GM10266 (cell line): ENCODE measurements around the gene MYBL2.
"Not testable (repeated sequence)": the region's sequence is repeated elsewhere in the genome, so short reads cannot be mapped to it uniquely, and the experiment has no call there.

Experiments
- DNase-seq: peaks from one replicate; pipeline ENCODE4 v3.0.0; 2012; ENCODE audit errors: extremely low spot score
- TF ChIP-seq, protein P1 (sequence below): IDR thresholded peaks from 2 replicates; pipeline ENCODE4 v1.5.1; 2012; ENCODE audit warnings: mild to moderate bottlenecking, low read depth; ENCODE audit not compliant: control insufficient read depth, insufficient read depth; ENCODE audit errors: missing control alignments

Gene MYBL2

DNA sequence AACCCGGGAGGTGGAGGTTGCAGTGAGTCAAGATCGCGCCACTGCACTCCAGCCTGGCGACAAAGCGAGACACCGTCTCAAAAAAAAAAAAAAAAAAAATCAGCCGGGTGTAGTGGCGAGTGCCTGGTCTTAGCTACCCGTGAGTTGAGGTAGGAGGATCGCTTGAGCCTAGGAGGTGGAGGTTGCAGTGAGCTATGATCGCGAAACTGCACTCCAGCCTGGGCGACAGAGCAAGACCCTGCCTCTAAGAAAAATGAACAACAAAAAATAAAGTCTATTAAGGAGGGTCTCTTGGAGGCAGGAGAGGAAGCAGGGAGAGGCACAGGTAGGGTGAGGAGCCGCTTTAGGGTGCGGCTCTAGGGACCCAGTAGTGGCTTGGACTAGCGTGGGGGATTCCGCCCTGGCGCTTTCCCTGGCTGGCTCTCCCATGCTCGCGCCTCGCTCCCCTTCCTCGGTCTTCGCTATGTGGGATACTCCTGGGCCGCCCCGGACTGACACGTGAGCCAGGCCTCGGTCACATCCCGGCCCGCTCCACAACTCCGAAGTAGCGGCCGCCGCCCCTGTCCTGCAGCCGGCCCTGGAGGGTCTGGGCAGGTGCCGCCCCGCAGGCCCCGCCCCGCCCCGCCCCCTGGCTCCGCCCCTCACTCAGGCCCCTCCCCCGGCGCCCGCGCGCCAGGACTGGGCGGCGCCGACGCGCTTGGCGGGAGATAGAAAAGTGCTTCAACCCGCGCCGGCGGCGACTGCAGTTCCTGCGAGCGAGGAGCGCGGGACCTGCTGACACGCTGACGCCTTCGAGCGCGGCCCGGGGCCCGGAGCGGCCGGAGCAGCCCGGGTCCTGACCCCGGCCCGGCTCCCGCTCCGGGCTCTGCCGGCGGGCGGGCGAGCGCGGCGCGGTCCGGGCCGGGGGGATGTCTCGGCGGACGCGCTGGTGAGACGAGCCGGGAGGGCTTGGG lies at the start of gene MYBL2:
TSS of gene MYBL2 (plus strand) at position 739 of the 953 bp plus-strand sequence. CDS start at position 909, 170 bp downstream.
- TF ChIP-seq, protein P1, sequence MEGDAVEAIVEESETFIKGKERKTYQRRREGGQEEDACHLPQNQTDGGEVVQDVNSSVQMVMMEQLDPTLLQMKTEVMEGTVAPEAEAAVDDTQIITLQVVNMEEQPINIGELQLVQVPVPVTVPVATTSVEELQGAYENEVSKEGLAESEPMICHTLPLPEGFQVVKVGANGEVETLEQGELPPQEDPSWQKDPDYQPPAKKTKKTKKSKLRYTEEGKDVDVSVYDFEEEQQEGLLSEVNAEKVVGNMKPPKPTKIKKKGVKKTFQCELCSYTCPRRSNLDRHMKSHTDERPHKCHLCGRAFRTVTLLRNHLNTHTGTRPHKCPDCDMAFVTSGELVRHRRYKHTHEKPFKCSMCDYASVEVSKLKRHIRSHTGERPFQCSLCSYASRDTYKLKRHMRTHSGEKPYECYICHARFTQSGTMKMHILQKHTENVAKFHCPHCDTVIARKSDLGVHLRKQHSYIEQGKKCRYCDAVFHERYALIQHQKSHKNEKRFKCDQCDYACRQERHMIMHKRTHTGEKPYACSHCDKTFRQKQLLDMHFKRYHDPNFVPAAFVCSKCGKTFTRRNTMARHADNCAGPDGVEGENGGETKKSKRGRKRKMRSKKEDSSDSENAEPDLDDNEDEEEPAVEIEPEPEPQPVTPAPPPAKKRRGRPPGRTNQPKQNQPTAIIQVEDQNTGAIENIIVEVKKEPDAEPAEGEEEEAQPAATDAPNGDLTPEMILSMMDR, result no peak

DNA sequence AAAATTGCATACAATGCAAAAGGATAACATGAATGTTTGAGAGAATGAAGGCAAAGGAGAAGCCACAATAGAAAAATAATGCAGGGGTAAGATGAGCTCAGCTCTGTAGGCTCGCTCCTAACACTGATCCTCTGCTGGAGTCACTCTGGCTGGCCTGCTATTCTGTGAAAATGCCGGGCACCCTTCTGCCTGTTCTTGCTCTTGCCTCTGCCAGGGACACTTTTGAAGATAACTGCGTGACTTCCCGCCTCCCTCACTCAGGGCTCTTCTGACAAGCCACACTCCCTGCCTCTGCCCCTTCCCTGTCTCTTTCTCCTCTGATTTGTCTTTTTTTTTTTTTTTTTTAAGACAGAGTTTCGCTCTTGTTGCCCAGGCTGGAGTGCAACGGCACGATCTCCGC lies 35.3 kb upstream of the MYBL2 start:
- DNase-seq, result no peak
- TF ChIP-seq, protein P1, result no peak

More for the DNA sequence above, at the start of gene MYBL2:
- DNase-seq, result peak; percentile 94

DNA sequence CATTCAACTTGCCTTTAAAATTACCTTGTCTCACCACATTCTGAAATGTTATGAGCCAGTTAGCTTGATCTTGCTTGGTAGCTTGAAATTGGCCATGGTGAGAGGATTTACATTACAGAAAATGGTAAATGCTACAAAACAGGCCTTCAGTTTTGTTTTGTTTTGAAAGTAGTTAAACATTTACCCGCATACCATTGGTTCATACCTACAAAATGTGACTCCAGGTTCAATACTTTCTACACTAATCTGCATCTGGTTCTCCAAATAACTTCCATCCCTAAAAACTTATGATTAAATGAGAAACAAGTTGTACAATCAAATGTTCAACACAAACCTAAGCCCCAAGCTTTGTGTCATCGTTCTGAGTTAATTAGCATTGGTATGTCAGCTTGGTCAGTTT lies 30.5 kb upstream of the MYBL2 start:
- TF ChIP-seq, protein P1, result no peak
- DNase-seq, result no peak

DNA sequence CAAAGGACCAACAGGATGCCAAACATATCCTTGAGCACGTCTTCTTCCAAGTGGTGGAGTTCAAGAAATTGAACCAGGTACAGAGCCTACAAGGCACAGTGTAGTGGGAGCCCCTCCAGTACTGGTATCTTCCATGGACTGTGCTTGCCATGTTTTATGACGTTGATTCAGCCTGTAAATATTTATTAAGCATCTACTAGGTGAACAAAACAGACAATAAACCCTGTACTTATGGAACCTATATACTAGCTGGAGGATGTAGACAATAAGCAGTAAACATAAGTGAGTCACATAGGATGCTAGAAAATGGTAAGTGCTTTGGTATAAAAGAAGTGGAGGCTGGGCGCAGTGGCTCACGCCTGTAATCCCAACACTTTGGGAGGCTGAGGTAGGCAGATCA lies 24.4 kb upstream of the MYBL2 start:
- TF ChIP-seq, protein P1, result no peak
- DNase-seq, result no peak

DNA sequence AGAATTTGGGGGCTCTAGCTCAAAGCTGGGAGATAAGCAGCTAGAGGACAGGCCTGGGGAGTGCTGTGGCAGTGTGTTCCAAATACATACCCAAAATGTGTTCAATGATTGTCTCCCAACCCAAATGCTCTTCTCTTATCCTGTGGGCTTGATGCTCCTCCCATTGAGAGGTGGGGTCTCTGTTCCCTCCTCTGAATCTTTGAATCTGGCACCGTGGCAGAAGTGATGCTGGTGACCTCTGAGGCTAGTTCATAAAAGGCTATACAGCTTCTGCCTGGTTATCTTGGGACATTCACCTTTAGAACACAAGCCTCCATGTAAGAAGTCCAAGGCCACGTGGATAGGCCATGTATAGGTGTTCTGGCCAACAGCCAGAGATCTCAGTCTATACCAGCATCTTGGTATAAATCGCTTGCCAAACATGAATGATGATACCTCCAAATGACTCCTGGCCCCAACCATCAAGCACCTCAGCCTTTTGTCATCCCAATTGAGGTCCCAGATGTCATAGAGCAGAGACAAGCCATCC lies 15.9 kb upstream of the MYBL2 start:
- TF ChIP-seq, protein P1, result no peak
- no peak for DNase-seq

DNA sequence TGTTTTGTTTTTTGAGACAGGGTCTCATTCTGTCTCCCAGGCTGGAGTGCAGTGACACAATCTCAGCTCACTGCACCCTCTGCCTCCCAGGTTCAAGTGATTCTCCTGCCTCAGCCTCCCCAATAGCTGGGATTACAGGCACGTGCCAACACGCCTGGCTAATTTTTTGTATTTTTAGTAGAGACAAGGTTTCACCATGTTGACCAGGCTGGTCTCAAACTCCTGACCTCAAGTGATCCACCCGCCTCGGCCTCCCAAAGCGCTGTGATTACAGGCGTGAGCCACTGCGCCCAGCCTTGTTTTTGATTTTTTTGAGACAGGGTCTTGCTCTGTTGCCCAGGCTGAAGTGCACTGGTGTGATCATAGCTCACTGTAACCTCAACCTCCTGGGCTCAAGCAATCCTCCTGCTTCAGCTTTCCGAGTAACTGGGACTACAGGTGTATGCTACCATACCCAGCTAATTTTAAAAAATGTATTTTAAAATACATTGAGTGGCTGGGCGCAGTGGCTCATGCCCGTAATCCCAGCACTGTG lies 15.2 kb upstream of the MYBL2 start:
- not testable (repeated sequence) for DNase-seq

DNA sequence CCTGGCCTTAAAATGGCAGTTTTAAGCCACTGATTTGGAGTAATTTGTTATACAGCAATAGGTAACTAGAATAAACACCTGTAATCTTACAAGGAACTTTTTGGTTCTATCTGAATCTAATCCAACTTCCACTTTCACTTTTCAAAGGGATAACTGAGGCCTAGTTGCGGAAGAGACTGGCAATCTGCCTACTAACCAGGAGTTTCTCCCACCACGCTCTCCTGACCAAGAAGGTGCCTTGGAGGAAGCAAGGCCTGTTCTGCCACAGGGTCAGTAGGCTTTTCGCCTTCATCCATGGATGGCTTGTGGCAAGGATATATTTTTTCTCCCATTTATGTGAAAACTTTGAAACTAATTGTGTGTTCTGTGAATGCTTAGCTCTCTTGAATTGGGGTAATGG lies 12.9 kb upstream of the MYBL2 start:
- TF ChIP-seq, protein P1, result no peak
- no peak for DNase-seq

DNA sequence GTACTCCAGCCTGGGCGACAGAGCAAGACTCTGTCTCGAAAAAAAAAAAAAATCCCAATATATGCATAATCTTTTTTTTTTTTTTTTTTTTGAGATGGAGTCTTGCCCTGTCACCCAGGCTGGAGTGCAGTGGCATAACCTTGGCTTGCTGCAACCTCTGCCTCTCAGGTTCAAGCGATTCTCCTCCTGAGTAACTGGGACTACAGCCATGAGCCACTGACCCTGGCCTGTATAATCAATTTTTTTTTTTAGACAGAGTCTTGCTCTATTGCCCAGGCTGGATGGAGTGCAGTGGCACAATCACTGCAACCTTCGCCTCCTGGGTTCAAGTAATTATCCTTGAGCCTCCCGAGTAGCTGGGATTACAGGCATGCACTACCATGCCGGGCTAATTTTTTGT lies 11.7 kb upstream of the MYBL2 start:
- not testable (repeated sequence) for DNase-seq
